IMR-90 (cell line): ENCODE measurements around the gene LGALS4. TPM values are rescaled to one million over a fixed set of nuclear protein-coding genes. Genes with fewer than 3 reads are reported as not detected.

Experiments used
- ATAC-seq: fragments of 200-7000 bp; cut with Tn5 transposase; 2 replicates; pipeline ENCODE4 v1.9.1; 2020; ENCODE audit warnings: low read depth, mild to moderate bottlenecking, moderate library complexity
- BruUV-seq: library from RNA; stranded (reverse); fragments of 400-500 nt; replicated peaks from 2 replicates; lab custom pipeline; 2021; lab: Mats Ljungman, UMichigan
- CTCF ChIA-PET: fragments of 300-600 bp; formaldehyde crosslinking; extraction: SDS; loops from one replicate; lab custom pipeline; 2021; ENCODE audit warnings: antibody characterized with exemption; lab: Yijun Ruan, JAX
- POLR2A ChIA-PET: fragments of 300-600 bp; sonication (Branson Sonifier 250); formaldehyde crosslinking; loops from one replicate; lab custom pipeline; 2022; ENCODE audit warnings: antibody characterized with exemption; ENCODE audit not compliant: unreplicated experiment; lab: Charles Lee
- DNase-seq: peaks from one replicate; pipeline ENCODE4 v3.0.0; 2013
- H2AFZ ChIP-seq: replicated peaks from 2 replicates; pipeline ENCODE3; 2013; ENCODE audit warnings: low read length, mild to moderate bottlenecking; ENCODE audit not compliant: poor library complexity
- H2AK5ac ChIP-seq: 2 replicates; pipeline ENCODE4 v1.6.1; 2013; ENCODE audit warnings: low read depth, low read length, inconsistent platforms
- H2AK9ac ChIP-seq: replicated peaks from 2 replicates; pipeline ENCODE3; 2013; ENCODE audit warnings: mild to moderate bottlenecking, low read depth, low read length, moderate library complexity; ENCODE audit not compliant: poor library complexity
- H2BK120ac ChIP-seq: 2 replicates; pipeline ENCODE4 v1.6.1; 2013; ENCODE audit warnings: low read depth, low read length, inconsistent platforms
- H2BK15ac ChIP-seq: 3 replicates; pipeline ENCODE4 v1.6.1; 2013; ENCODE audit warnings: low read depth, low read length, inconsistent platforms
- H2BK20ac ChIP-seq: 2 replicates; pipeline ENCODE4 v1.6.1; 2013; ENCODE audit warnings: low read depth, mild to moderate bottlenecking, inconsistent platforms, low read length, moderate library complexity
- H2BK5ac ChIP-seq: 2 replicates; pipeline ENCODE4 v1.6.1; 2013; ENCODE audit warnings: mild to moderate bottlenecking, low read depth, low read length, inconsistent platforms; ENCODE audit not compliant: poor library complexity, severe bottlenecking
- H3K14ac ChIP-seq: replicated peaks from 2 replicates; pipeline ENCODE4 v1.6.1; 2013; ENCODE audit warnings: low read depth, low read length, inconsistent platforms
- H3K18ac ChIP-seq: 2 replicates; pipeline ENCODE4 v1.6.1; 2013; ENCODE audit warnings: low read depth, low read length, control low read depth
- H3K23ac ChIP-seq: 2 replicates; pipeline ENCODE4 v1.6.1; 2013; ENCODE audit warnings: low read depth, low read length, inconsistent platforms
- H3K27ac ChIP-seq: 2 replicates; pipeline ENCODE4 v1.5.1; 2013; ENCODE audit warnings: mild to moderate bottlenecking, control low read depth, low read length; ENCODE audit not compliant: insufficient read depth
- H3K27me3 ChIP-seq: 2 replicates; pipeline ENCODE4 v1.6.1; 2013; ENCODE audit warnings: low read length; ENCODE audit not compliant: control insufficient read depth, insufficient read depth
- H3K36me3 ChIP-seq: 2 replicates; pipeline ENCODE4 v1.6.1; 2013; ENCODE audit warnings: low read length, mixed read lengths; ENCODE audit not compliant: control insufficient read depth, insufficient read depth
- H3K4ac ChIP-seq: 2 replicates; pipeline ENCODE4 v1.6.1; 2013; ENCODE audit warnings: low read depth, low read length, inconsistent platforms
- H3K4me1 ChIP-seq: 2 replicates; pipeline ENCODE4 v1.6.1; 2013; ENCODE audit warnings: low read length, mixed read lengths; ENCODE audit not compliant: control insufficient read depth, insufficient read depth
- H3K4me2 ChIP-seq: 2 replicates; pipeline ENCODE4 v1.6.1; 2013; ENCODE audit warnings: low read depth, mild to moderate bottlenecking, control low read depth, low read length, moderate library complexity
- H3K4me3 ChIP-seq: 2 replicates; pipeline ENCODE4 v1.5.1; 2013; ENCODE audit warnings: low read depth, mild to moderate bottlenecking, control low read depth, low read length, moderate library complexity; ENCODE audit not compliant: insufficient read depth
- H3K56ac ChIP-seq: 2 replicates; pipeline ENCODE4 v1.6.1; 2013; ENCODE audit warnings: low read length, inconsistent platforms; ENCODE audit not compliant: insufficient read depth; ENCODE audit errors: extremely low read depth
- H3K79me1 ChIP-seq, 2 experiments: 2 replicates each; pipeline ENCODE4 v1.6.1; 2013; ENCODE audit warnings: low read length in 2 of 2, inconsistent platforms in 1 of 2, low read depth in 1 of 2
- H3K9ac ChIP-seq: 2 replicates; pipeline ENCODE4 v1.6.1; 2013; ENCODE audit warnings: low read depth, low read length, control low read depth
- H3K9me1 ChIP-seq: 2 replicates; pipeline ENCODE4 v1.6.1; 2013; ENCODE audit warnings: low read length, inconsistent platforms; ENCODE audit not compliant: insufficient read depth
- H3K9me3 ChIP-seq: 2 replicates; pipeline ENCODE4 v1.6.1; 2013; ENCODE audit warnings: low read length; ENCODE audit not compliant: control insufficient read depth, insufficient read depth
- H4K20me1 ChIP-seq: 2 replicates; pipeline ENCODE4 v1.6.1; 2013; ENCODE audit warnings: low read length, inconsistent platforms; ENCODE audit not compliant: insufficient read depth
- H4K5ac ChIP-seq: 2 replicates; pipeline ENCODE4 v1.6.1; 2013; ENCODE audit warnings: mild to moderate bottlenecking, low read depth, low read length, control low read depth
- H4K8ac ChIP-seq, 2 experiments: 2 replicates each; pipeline ENCODE4 v1.6.1; 2013; ENCODE audit warnings: low read depth in 2 of 2, low read length in 2 of 2, control low read depth in 1 of 2, inconsistent platforms in 1 of 2
- H4K91ac ChIP-seq: 2 replicates; pipeline ENCODE4 v1.6.1; 2013; ENCODE audit warnings: low read depth, low read length, inconsistent platforms; ENCODE audit not compliant: insufficient read depth
- BHLHE40 ChIP-seq: fragments of 150-350 bp; IDR thresholded peaks from 2 replicates; pipeline ENCODE4 v1.6.1; 2016; ENCODE audit warnings: mild to moderate bottlenecking, low read depth, low read length
- CHD1 ChIP-seq: IDR thresholded peaks from 2 replicates; pipeline ENCODE4 v1.6.1; 2012; ENCODE audit warnings: low read depth, low read length, improper control_type of control experiment
- CTCF ChIP-seq: conservative IDR thresholded peaks from 2 replicates; pipeline ENCODE4 v1.5.1; 2012; ENCODE audit warnings: mild to moderate bottlenecking, low read depth, low read length, improper control_type of control experiment
- FOS ChIP-seq: fragments of 150-350 bp; IDR thresholded peaks from 2 replicates; pipeline ENCODE4 v1.6.1; 2016; ENCODE audit warnings: low read depth, low read length
- MAFK ChIP-seq: IDR thresholded peaks from 2 replicates; pipeline ENCODE4 v1.6.1; 2012; ENCODE audit warnings: low read depth, low read length, improper control_type of control experiment
- MXI1 ChIP-seq: IDR thresholded peaks from 2 replicates; pipeline ENCODE4 v1.6.1; 2012; ENCODE audit warnings: low read depth, mild to moderate bottlenecking, low read length, moderate library complexity, borderline replicate concordance
- NFE2L2 ChIP-seq: fragments of 150-350 bp; IDR thresholded peaks from 2 replicates; pipeline ENCODE4 v1.6.1; 2016; ENCODE audit warnings: low read depth, mild to moderate bottlenecking, low read length
- RCOR1 ChIP-seq: IDR thresholded peaks from 2 replicates; pipeline ENCODE4 v1.6.1; 2012; ENCODE audit warnings: mild to moderate bottlenecking, low read length, improper control_type of control experiment; ENCODE audit not compliant: insufficient replicate concordance
- RFX5 ChIP-seq: IDR thresholded peaks from 2 replicates; pipeline ENCODE4 v1.8.0; 2012; ENCODE audit warnings: low read depth, mild to moderate bottlenecking, low read length, moderate library complexity
- SMC3 ChIP-seq: fragments of 150-350 bp; IDR thresholded peaks from 2 replicates; pipeline ENCODE4 v1.6.1; 2016; ENCODE audit warnings: low read depth, mild to moderate bottlenecking, antibody characterized with exemption, low read length, moderate library complexity
- WGBS, 2 experiments: methylation state at CpG; one replicate each; pipeline versions ENCODE4 v1.1.5 to v1.1.7; 2013; ENCODE audit warnings: missing lambda C conversion rate in 2 of 2; ENCODE audit not compliant: insufficient read length in 1 of 2; ENCODE audit errors: extremely low coverage in 2 of 2; 5-methylcytosine and 5-hydroxymethylcytosine counted together
- dilution Hi-C: fragments of 300-500 bp; cut with HindIII; formaldehyde crosslinking; loops from one replicate; pipeline ENCODE4 v1.14.3; 2018; ENCODE audit warnings: low sequenced_read_pairs; ENCODE audit not compliant: unreplicated experiment
- in situ Hi-C: fragments of 300-500 bp; cut with MboI; formaldehyde crosslinking; loops from 3 replicates; pipeline ENCODE4 v1.14.3; 2019; ENCODE audit warnings: low sequenced_read_pairs, inconsistent platforms, mixed read lengths
- intact Hi-C: fragments of 100-400 bp; cut with micrococcal nuclease; formaldehyde crosslinking; loops from 2 replicates; pipeline ENCODE4 v1.10.0; 2022
- polyA plus RNA-seq, 3 experiments: library from polyadenylated mRNA; depleted of rRNA; stranded (reverse); fragments of >200 nt; gene quantifications; 2 replicates each; pipeline ENCODE4 v1.2.3, GENCODE V29; 2012; ENCODE audit warnings: low replicate concordance in 1 of 3
- total RNA-seq: library from RNA; depleted of rRNA; stranded (reverse); fragments of >200 nt; gene quantifications from 2 replicates; pipeline ENCODE4 v1.2.3, GENCODE V29; 2012
- TF ChIP-seq, protein P1 (sequence below): fragments of 150-350 bp; IDR thresholded peaks from 2 replicates; pipeline ENCODE4 v1.6.1; 2016; ENCODE audit warnings: low read depth, mild to moderate bottlenecking, low read length, moderate library complexity, borderline replicate concordance

The LGALS4 gene
- total and polyA plus RNA-seq, 2 of the 4 experiments (the other 2 are of a cell fraction): 0.29 TPM; not detected in 1

GRCh38 chr19:38805180-38805579 is 7.6 kb downstream of the LGALS4 start:
- H3K27ac ChIP-seq: no peak overlapping the region
- ATAC-seq (no peak), DNase-seq (no peak)
- H3K56ac ChIP-seq: no peak overlapping the region
- H4K20me1 ChIP-seq: no peaks in the 10 kb centered on the region
- in situ Hi-C loops (no loop called here), intact Hi-C loops (no loop called here), dilution Hi-C loops (no loop called here)
- no peaks in the 10 kb centered on the region for H3K9me3 ChIP-seq
- WGBS, 2 experiments: no CpG with 5 or more reads among the region's 1 CpG
- no peak overlapping the region for H4K5ac ChIP-seq
- H2AFZ ChIP-seq: peak overlapping the region; percentile 84
- no peaks in the 10 kb centered on the region for H3K79me1 ChIP-seq
- peaks cover 2% of the 10 kb centered on the region; the same call in 1 of the 2 replicates for H3K27me3 ChIP-seq
- no peak overlapping the region for H3K23ac ChIP-seq
- peak overlapping the region in 1 of 2 experiments; percentile 46; a peak in 2 of 4 replicates for H4K8ac ChIP-seq
- H3K4ac ChIP-seq: no peak overlapping the region; the same call in 1 of the 2 replicates
- BruUV-seq: no TSS peak
- no peak overlapping the region for H3K18ac ChIP-seq
- no peak overlapping the region for H2BK120ac ChIP-seq
- no peak overlapping the region for H3K4me3 ChIP-seq
- H3K14ac ChIP-seq: no peak overlapping the region
- no peaks in the 10 kb centered on the region for H3K36me3 ChIP-seq
- no peaks in the 10 kb centered on the region for H3K4me1 ChIP-seq
- TF ChIP-seq MAFK (no peak), MXI1 (no peak), SMC3 (no peak), RFX5 (no peak), FOS (no peak), RCOR1 (no peak), BHLHE40 (no peak), CTCF (no peak), CHD1 (no peak), NFE2L2 (no peak)
- TF ChIP-seq, protein P1, sequence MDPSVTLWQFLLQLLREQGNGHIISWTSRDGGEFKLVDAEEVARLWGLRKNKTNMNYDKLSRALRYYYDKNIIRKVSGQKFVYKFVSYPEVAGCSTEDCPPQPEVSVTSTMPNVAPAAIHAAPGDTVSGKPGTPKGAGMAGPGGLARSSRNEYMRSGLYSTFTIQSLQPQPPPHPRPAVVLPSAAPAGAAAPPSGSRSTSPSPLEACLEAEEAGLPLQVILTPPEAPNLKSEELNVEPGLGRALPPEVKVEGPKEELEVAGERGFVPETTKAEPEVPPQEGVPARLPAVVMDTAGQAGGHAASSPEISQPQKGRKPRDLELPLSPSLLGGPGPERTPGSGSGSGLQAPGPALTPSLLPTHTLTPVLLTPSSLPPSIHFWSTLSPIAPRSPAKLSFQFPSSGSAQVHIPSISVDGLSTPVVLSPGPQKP: no peak
- H2BK15ac ChIP-seq: no peak overlapping the region
- CTCF ChIA-PET: no interaction called here
- H3K9me1 ChIP-seq: no peaks in the 10 kb centered on the region; the same call in 1 of the 2 replicates
- POLR2A ChIA-PET: no interaction called here
- H3K4me2 ChIP-seq: no peak overlapping the region
- H2BK5ac ChIP-seq: no peak overlapping the region
- H2AK9ac ChIP-seq: no peak overlapping the region
- no peak overlapping the region for H3K9ac ChIP-seq
- H2AK5ac ChIP-seq: no peak overlapping the region
- H4K91ac ChIP-seq: no peak overlapping the region
- no peak overlapping the region for H2BK20ac ChIP-seq
